GM23338 (cell line): ENCODE data around the gene SLC6A11. TPM values are rescaled to one million over a fixed set of nuclear protein-coding genes. Genes with fewer than 3 reads are reported as not detected.

Experiments used
- ATAC-seq: fragments of 200-7000 bp; cut with Tn5 transposase; 3 replicates; pipeline ENCODE4 v1.9.1; 2020
- DNase-seq: peaks from one replicate; pipeline ENCODE4 v3.0.0-alpha.2; 2015; ENCODE audit warnings: low spot score
- H2AFZ ChIP-seq: fragments of 200-600 bp; sonication (generic); 2 replicates; pipeline ENCODE4 v1.8.0; 2016; ENCODE audit warnings: antibody characterized with exemption, mild to moderate bottlenecking, moderate library complexity
- H3F3A ChIP-seq: fragments of 200-600 bp; sonication (generic); replicated peaks from 2 replicates; pipeline ENCODE4 v1.8.0; 2017; ENCODE audit warnings: antibody characterized with exemption, mixed run types, low read depth
- H3K27ac ChIP-seq: fragments of 200-600 bp; sonication (generic); 2 replicates; pipeline ENCODE4 v1.6.1; 2016; ENCODE audit warnings: low read depth
- H3K27me3 ChIP-seq: fragments of 200-600 bp; sonication (generic); 2 replicates; pipeline ENCODE4 v1.8.0; 2016; ENCODE audit warnings: mild to moderate bottlenecking, mixed run types, moderate library complexity; ENCODE audit not compliant: insufficient read depth
- H3K36me3 ChIP-seq: fragments of 200-600 bp; sonication (generic); 2 replicates; pipeline ENCODE4 v1.8.0; 2016; ENCODE audit warnings: mild to moderate bottlenecking; ENCODE audit not compliant: insufficient read depth
- H3K4me1 ChIP-seq: fragments of 200-600 bp; sonication (generic); 2 replicates; pipeline ENCODE4 v1.8.0; 2016; ENCODE audit warnings: mild to moderate bottlenecking, moderate library complexity; ENCODE audit not compliant: insufficient read depth
- H3K4me2 ChIP-seq: fragments of 200-600 bp; sonication (generic); 2 replicates; pipeline ENCODE4 v1.7.1; 2017; ENCODE audit warnings: mixed run types
- H3K4me3 ChIP-seq: fragments of 200-600 bp; sonication (generic); 2 replicates; pipeline ENCODE4 v1.6.1; 2016; ENCODE audit warnings: mixed run types
- H3K79me2 ChIP-seq: fragments of 200-600 bp; sonication (generic); replicated peaks from 2 replicates; pipeline ENCODE4 v1.8.0; 2017; ENCODE audit warnings: mild to moderate bottlenecking; ENCODE audit not compliant: insufficient read depth
- H3K9me2 ChIP-seq: fragments of 200-600 bp; sonication (generic); 2 replicates; pipeline ENCODE4 v1.8.0; 2017; ENCODE audit not compliant: insufficient read depth
- H4K20me1 ChIP-seq: fragments of 200-600 bp; sonication (generic); replicated peaks from 2 replicates; pipeline ENCODE4 v1.8.0; 2017; ENCODE audit warnings: mild to moderate bottlenecking; ENCODE audit not compliant: insufficient read depth
- H3K27ac Mint-ChIP-seq: 2 replicates; pipeline ENCODE4 v1.8.0; 2020; ENCODE audit warnings: inconsistent platforms, mild to moderate bottlenecking, moderate library complexity, mixed read lengths
- H3K27me3 Mint-ChIP-seq: 3 replicates; pipeline ENCODE4 v1.8.0; 2022; ENCODE audit warnings: low read depth, mild to moderate bottlenecking, moderate library complexity, mixed read lengths, inconsistent platforms; ENCODE audit not compliant: insufficient read depth, poor library complexity
- H3K36me3 Mint-ChIP-seq: 3 replicates; pipeline ENCODE4 v1.8.0; 2021; ENCODE audit warnings: low read depth, mild to moderate bottlenecking, inconsistent platforms, moderate library complexity, mixed read lengths
- H3K4me1 Mint-ChIP-seq: 3 replicates; pipeline ENCODE4 v1.8.0; 2020; ENCODE audit warnings: mild to moderate bottlenecking, inconsistent platforms, mixed read lengths
- H3K4me3 Mint-ChIP-seq: 3 replicates; pipeline ENCODE4 v1.8.0; 2021; ENCODE audit warnings: moderate library complexity, mild to moderate bottlenecking, inconsistent platforms, mixed read lengths
- H3K9me3 Mint-ChIP-seq: 3 replicates; pipeline ENCODE4 v1.8.0; 2020; ENCODE audit warnings: moderate library complexity, mild to moderate bottlenecking, inconsistent platforms, mixed read lengths
- ETS1 ChIP-seq: IDR thresholded peaks from 2 replicates; pipeline ENCODE4 v1.6.1; 2016; ENCODE audit warnings: antibody characterized with exemption
- EZH2phosphoT487 ChIP-seq: fragments of 200-600 bp; sonication (generic); IDR thresholded peaks from one replicate; pipeline ENCODE4 v1.8.1; 2018; ENCODE audit warnings: antibody characterized with exemption; ENCODE audit not compliant: unreplicated experiment
- JUNB ChIP-seq: IDR thresholded peaks from one replicate; pipeline ENCODE4 v1.6.1; 2016; ENCODE audit warnings: antibody characterized with exemption; ENCODE audit not compliant: unreplicated experiment
- NANOG ChIP-seq: IDR thresholded peaks from 2 replicates; pipeline ENCODE4 v1.6.1; 2016; ENCODE audit warnings: antibody characterized with exemption, borderline replicate concordance
- STAT1 ChIP-seq: IDR thresholded peaks from one replicate; pipeline ENCODE4 v1.6.1; 2016; ENCODE audit warnings: antibody characterized with exemption; ENCODE audit not compliant: unreplicated experiment
- polyA plus RNA-seq: library from polyadenylated mRNA; unstranded; fragments of >200 nt; fragmentation: Nextera tagmentation; extraction: Ambion mirVana; gene quantifications from 2 replicates; pipeline ENCODE4 v1.2.1, GENCODE V29; 2016
- total RNA-seq: library from RNA; depleted of rRNA; stranded (reverse); fragments of >200 nt; shearing (Covaris generic); gene quantifications from 2 replicates; pipeline ENCODE4 v1.2.3, GENCODE V29; 2014
- TF ChIP-seq, protein P1 (sequence below): fragments of 250-450 bp; sonication (Bioruptor Pico); IDR thresholded peaks from 2 replicates; pipeline ENCODE4 v1.5.0; 2020; ENCODE audit warnings: mild to moderate bottlenecking, moderate library complexity

The SLC6A11 gene
- total and polyA plus RNA-seq, 2 experiments from 2014 or later, result 0.47 to 1.1 TPM

- TF ChIP-seq, protein P1, sequence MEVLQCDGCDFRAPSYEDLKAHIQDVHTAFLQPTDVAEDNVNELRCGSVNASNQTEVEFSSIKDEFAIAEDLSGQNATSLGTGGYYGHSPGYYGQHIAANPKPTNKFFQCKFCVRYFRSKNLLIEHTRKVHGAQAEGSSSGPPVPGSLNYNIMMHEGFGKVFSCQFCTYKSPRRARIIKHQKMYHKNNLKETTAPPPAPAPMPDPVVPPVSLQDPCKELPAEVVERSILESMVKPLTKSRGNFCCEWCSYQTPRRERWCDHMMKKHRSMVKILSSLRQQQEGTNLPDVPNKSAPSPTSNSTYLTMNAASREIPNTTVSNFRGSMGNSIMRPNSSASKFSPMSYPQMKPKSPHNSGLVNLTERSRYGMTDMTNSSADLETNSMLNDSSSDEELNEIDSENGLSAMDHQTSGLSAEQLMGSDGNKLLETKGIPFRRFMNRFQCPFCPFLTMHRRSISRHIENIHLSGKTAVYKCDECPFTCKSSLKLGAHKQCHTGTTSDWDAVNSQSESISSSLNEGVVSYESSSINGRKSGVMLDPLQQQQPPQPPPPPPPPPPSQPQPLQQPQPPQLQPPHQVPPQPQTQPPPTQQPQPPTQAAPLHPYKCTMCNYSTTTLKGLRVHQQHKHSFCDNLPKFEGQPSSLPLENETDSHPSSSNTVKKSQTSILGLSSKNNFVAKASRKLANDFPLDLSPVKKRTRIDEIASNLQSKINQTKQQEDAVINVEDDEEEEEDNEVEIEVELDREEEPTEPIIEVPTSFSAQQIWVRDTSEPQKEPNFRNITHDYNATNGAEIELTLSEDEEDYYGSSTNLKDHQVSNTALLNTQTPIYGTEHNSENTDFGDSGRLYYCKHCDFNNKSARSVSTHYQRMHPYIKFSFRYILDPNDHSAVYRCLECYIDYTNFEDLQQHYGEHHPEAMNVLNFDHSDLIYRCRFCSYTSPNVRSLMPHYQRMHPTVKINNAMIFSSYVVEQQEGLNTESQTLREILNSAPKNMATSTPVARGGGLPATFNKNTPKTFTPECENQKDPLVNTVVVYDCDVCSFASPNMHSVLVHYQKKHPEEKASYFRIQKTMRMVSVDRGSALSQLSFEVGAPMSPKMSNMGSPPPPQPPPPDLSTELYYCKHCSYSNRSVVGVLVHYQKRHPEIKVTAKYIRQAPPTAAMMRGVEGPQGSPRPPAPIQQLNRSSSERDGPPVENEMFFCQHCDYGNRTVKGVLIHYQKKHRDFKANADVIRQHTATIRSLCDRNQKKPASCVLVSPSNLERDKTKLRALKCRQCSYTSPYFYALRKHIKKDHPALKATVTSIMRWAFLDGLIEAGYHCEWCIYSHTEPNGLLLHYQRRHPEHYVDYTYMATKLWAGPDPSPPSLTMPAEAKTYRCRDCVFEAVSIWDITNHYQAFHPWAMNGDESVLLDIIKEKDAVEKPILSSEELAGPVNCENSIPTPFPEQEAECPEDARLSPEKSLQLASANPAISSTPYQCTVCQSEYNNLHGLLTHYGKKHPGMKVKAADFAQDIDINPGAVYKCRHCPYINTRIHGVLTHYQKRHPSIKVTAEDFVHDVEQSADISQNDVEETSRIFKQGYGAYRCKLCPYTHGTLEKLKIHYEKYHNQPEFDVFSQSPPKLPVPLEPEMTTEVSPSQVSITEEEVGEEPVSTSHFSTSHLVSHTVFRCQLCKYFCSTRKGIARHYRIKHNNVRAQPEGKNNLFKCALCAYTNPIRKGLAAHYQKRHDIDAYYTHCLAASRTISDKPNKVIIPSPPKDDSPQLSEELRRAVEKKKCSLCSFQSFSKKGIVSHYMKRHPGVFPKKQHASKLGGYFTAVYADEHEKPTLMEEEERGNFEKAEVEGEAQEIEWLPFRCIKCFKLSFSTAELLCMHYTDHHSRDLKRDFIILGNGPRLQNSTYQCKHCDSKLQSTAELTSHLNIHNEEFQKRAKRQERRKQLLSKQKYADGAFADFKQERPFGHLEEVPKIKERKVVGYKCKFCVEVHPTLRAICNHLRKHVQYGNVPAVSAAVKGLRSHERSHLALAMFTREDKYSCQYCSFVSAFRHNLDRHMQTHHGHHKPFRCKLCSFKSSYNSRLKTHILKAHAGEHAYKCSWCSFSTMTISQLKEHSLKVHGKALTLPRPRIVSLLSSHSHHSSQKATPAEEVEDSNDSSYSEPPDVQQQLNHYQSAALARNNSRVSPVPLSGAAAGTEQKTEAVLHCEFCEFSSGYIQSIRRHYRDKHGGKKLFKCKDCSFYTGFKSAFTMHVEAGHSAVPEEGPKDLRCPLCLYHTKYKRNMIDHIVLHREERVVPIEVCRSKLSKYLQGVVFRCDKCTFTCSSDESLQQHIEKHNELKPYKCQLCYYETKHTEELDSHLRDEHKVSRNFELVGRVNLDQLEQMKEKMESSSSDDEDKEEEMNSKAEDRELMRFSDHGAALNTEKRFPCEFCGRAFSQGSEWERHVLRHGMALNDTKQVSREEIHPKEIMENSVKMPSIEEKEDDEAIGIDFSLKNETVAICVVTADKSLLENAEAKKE, result no peak
- TF ChIP-seq ETS1, result no peak
Observed at GRCh38 chr3:10984371-10984896, 168.4 kb downstream of the SLC6A11 start (continued).

GRCh38 chr3:10985181-10985580 lies 169.2 kb downstream of the SLC6A11 start:
- Histone ChIP-seq H3K27ac (no peak overlapping the region), H3K36me3 (no peaks in the 10 kb centered on the region), H3K9me2 (no peaks in the 10 kb centered on the region), H3K4me1 (no peaks in the 10 kb centered on the region; the same call in 1 of the 2 replicates), H3F3A (no peaks in the 10 kb centered on the region), H3K4me3 (no peak overlapping the region), H3K79me2 (no peaks in the 10 kb centered on the region), H3K27me3 (0 out of 2 replicates have a peak, but pooled peaks cover 4% of the 10 kb centered on the region), H2AFZ (no peak overlapping the region), H4K20me1 (no peaks in the 10 kb centered on the region), H3K4me2 (no peak overlapping the region)
- peaks cover 3% of the 10 kb centered on the region for H3K27me3 Mint-ChIP-seq
- H3K9me3 Mint-ChIP-seq, result no peaks in the 10 kb centered on the region
- H3K4me1 Mint-ChIP-seq, result peaks cover 24% of the 10 kb centered on the region
- DNase-seq, result no peak
- H3K27ac Mint-ChIP-seq, result no peak overlapping the region
- no peak overlapping the region for H3K4me3 Mint-ChIP-seq
- no peak for ATAC-seq
- no peaks in the 10 kb centered on the region for H3K36me3 Mint-ChIP-seq
- TF ChIP-seq, protein P1, result no peak
- no peak for TF ChIP-seq NANOG
- TF ChIP-seq JUNB, result no peak
- no peak for TF ChIP-seq EZH2phosphoT487
- no peak for TF ChIP-seq STAT1
